Measurements from ENCODE around the gene CNIH1. TPM values are rescaled to one million over a fixed set of nuclear protein-coding genes. Genes with fewer than 3 reads are reported as not detected.

Gene CNIH1
- total RNA-seq, 1 experiment from 2014 or later = 114 TPM

GRCh38 chr14:54453252-54453651 lies 12.1 kb upstream of the CNIH1 start:
- Histone ChIP-seq H2AFZ (no peak overlapping the region), H3K9me2 (ENCODE audit: insufficient read depth) (no peaks in the 10 kb centered on the region), H3K27ac (no peak overlapping the region), H3F3A (ENCODE audit: insufficient read depth, low read depth) (no peaks in the 10 kb centered on the region), H3K27me3 (ENCODE audit: insufficient read depth, low read depth) (no peaks in the 10 kb centered on the region), H3K4me2 (no peak overlapping the region), H4K20me1 (ENCODE audit: insufficient read depth) (no peaks in the 10 kb centered on the region), H3K4me3 (no peak overlapping the region), H3K79me2 (ENCODE audit: low read depth) (no peaks in the 10 kb centered on the region), H3K36me3 (ENCODE audit: low read depth) (no peaks in the 10 kb centered on the region), H3K9me3 (ENCODE audit: insufficient read depth, low read depth) (no peaks in the 10 kb centered on the region), H3K4me1 (replicated peaks; ENCODE audit: insufficient read depth) (no peaks in the 10 kb centered on the region)
- no peak for DNase-seq
- POLR2A ChIA-PET (ENCODE audit: unreplicated experiment) = no interaction called here
- intact Hi-C loops (cut with micrococcal nuclease; ENCODE audit: unreplicated experiment) = no loop called here
- BruUV-seq (replicated peaks) = no TSS peak
- TF ChIP-seq CTCF (conservative IDR thresholded peaks at IDR 0.05) (no peak), EZH2 (IDR thresholded peaks at IDR 0.05; ENCODE audit: low read depth) (no peak)
- CTCF ChIA-PET = no interaction called here

GRCh38 chr14:54451961-54452360 lies 10.8 kb upstream of the CNIH1 start:
- BruUV-seq (replicated peaks) = no TSS peak
- CTCF ChIA-PET = interaction anchor here (0.7 kb wide), 1 partner anchor 67 kb away, joined by 4 read pairs; no protein-coding TSS in a partner anchor

DNA sequence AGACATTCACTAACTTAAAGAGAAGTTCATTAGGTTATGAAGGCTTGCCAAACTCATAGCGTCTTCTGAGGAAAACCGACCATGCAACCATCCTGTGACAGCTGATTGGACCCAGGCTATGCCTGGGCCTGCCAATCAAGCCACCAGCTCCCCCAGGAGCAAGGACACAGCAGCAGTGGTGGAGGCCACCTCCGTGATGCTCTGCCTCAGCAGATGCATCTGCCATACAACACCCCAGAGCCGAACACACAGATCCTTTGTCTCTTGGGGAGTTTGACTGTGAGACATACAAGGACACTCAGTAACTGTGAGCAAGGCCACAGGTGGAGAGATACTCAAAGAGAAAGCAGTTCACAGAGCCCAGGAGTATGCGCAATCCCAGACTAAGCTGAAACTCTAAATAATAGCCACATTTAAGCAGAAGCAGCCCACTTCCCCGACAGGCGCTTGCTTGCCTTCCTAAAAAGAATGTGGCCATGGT lies 10.0 kb upstream of the CNIH1 start:
- H3K27ac ChIP-seq = no peak overlapping the region
- no peak for DNase-seq
- no peaks in the 10 kb centered on the region for H3K9me3 ChIP-seq (ENCODE audit: insufficient read depth, low read depth)
- CTCF ChIA-PET = no interaction called here
- no TSS peak for BruUV-seq (replicated peaks)
- no peaks in the 10 kb centered on the region for H3K79me2 ChIP-seq (ENCODE audit: low read depth)
- no peaks in the 10 kb centered on the region for H3K36me3 ChIP-seq (ENCODE audit: low read depth)
- no peak overlapping the region for H3K4me2 ChIP-seq
- 0 out of 2 replicates have a peak, but pooled peaks cover 7% of the 10 kb centered on the region for H3F3A ChIP-seq (ENCODE audit: insufficient read depth, low read depth)
- no peaks in the 10 kb centered on the region for H3K27me3 ChIP-seq (ENCODE audit: insufficient read depth, low read depth)
- intact Hi-C loops (cut with micrococcal nuclease; ENCODE audit: unreplicated experiment) = no loop called here
- POLR2A ChIA-PET (ENCODE audit: unreplicated experiment) = no interaction called here
- no peaks in the 10 kb centered on the region for H4K20me1 ChIP-seq (ENCODE audit: insufficient read depth)
- H3K4me1 ChIP-seq (replicated peaks; ENCODE audit: insufficient read depth) = peaks cover 18% of the 10 kb centered on the region
- H3K9me2 ChIP-seq (ENCODE audit: insufficient read depth) = no peaks in the 10 kb centered on the region
- H3K4me3 ChIP-seq = no peak overlapping the region
- H2AFZ ChIP-seq = no peak overlapping the region
- TF ChIP-seq CTCF (conservative IDR thresholded peaks at IDR 0.05) (no peak), EZH2 (IDR thresholded peaks at IDR 0.05; ENCODE audit: low read depth) (no peak)

More at GRCh38 chr14:54451961-54452360, 10.8 kb upstream of the CNIH1 start:
- Histone ChIP-seq H3K27ac (no peak overlapping the region), H4K20me1 (ENCODE audit: insufficient read depth) (no peaks in the 10 kb centered on the region), H3K36me3 (ENCODE audit: low read depth) (no peaks in the 10 kb centered on the region), H3K9me2 (ENCODE audit: insufficient read depth) (no peaks in the 10 kb centered on the region), H2AFZ (no peak overlapping the region), H3F3A (ENCODE audit: insufficient read depth, low read depth) (0 out of 2 replicates have a peak, but pooled peaks cover 1% of the 10 kb centered on the region), H3K4me1 (replicated peaks; ENCODE audit: insufficient read depth) (peaks cover 10% of the 10 kb centered on the region), H3K4me3 (no peak overlapping the region), H3K4me2 (no peak overlapping the region), H3K27me3 (ENCODE audit: insufficient read depth, low read depth) (no peaks in the 10 kb centered on the region), H3K79me2 (ENCODE audit: low read depth) (no peaks in the 10 kb centered on the region), H3K9me3 (ENCODE audit: insufficient read depth, low read depth) (no peaks in the 10 kb centered on the region)
- TF ChIP-seq EZH2 (IDR thresholded peaks at IDR 0.05; ENCODE audit: low read depth) = no peak
- no peak for TF ChIP-seq CTCF (conservative IDR thresholded peaks at IDR 0.05)
- DNase-seq = no peak
- POLR2A ChIA-PET (ENCODE audit: unreplicated experiment) = interaction anchor here (0.6 kb wide), 1 partner anchor 38 kb away, joined by 16 read pairs; no protein-coding TSS in a partner anchor
- intact Hi-C loops (cut with micrococcal nuclease; ENCODE audit: unreplicated experiment) = no loop called here
